Fibroblast of skin of right quadriceps (primary cell): Measurements from ENCODE around the gene AFTPH.
"Not testable (repeated sequence)": the region's sequence is repeated elsewhere in the genome, so short reads cannot be mapped to it uniquely, and the experiment has no call there.

Source experiments
- DNase-seq: peaks from one replicate; pipeline ENCODE4 v3.0.0-alpha.2; 2013

AFTPH gene

GRCh38 chr2:64501946-64502345 is 22.2 kb upstream of the AFTPH start:
- DNase-seq, result no peak

GRCh38 chr2:64502860-64503259 is 21.3 kb upstream of the AFTPH start:
- no peak for DNase-seq

GRCh38 chr2:64504774-64505720 is 19.1 kb upstream of the AFTPH start:
- no peak for DNase-seq

GRCh38 chr2:64506686-64507085 is 17.4 kb upstream of the AFTPH start:
- DNase-seq, result peak; percentile 20

GRCh38 chr2:64514008-64514407 is 10.1 kb upstream of the AFTPH start:
- no peak for DNase-seq

- no peak for DNase-seq
Measured at GRCh38 chr2:64515086-64515485, 9.0 kb upstream of the AFTPH start.

- no peak for DNase-seq
Measured at GRCh38 chr2:64516651-64517510, 7.2 kb upstream of the AFTPH start.

GRCh38 chr2:64517511-64517884 is 6.6 kb upstream of the AFTPH start:
- no peak for DNase-seq

- DNase-seq, result peak; percentile 82
Measured at GRCh38 chr2:64522843-64523428, 1.2 kb upstream of the AFTPH start.

GRCh38 chr2:64524604-64525316 is 632 bp downstream of the AFTPH start:
- peak; percentile 1 for DNase-seq

GRCh38 chr2:64525317-64525613 is 1.1 kb downstream of the AFTPH start:
- peak; percentile 9 for DNase-seq

GRCh38 chr2:64526034-64526433 is 1.9 kb downstream of the AFTPH start:
- no peak for DNase-seq

- not testable (repeated sequence) for DNase-seq
Measured at GRCh38 chr2:64530946-64531345, 6.8 kb downstream of the AFTPH start.

- DNase-seq, result no peak
Measured at GRCh38 chr2:64532030-64532429, 7.9 kb downstream of the AFTPH start.

GRCh38 chr2:64533882-64534281 is 9.8 kb downstream of the AFTPH start:
- no peak for DNase-seq

GRCh38 chr2:64534363-64534762 is 10.2 kb downstream of the AFTPH start:
- no peak for DNase-seq

- DNase-seq, result no peak
Measured at GRCh38 chr2:64535024-64535423, 10.9 kb downstream of the AFTPH start.

- peak; percentile 63 for DNase-seq
Measured at GRCh38 chr2:64537991-64538390, 13.9 kb downstream of the AFTPH start.

- no peak for DNase-seq
Measured at GRCh38 chr2:64538764-64539433, 14.8 kb downstream of the AFTPH start.

GRCh38 chr2:64540615-64541014 is 16.5 kb downstream of the AFTPH start:
- no peak for DNase-seq

- DNase-seq, result no peak
Measured at GRCh38 chr2:64541547-64541946, 17.4 kb downstream of the AFTPH start.
